Trophoblast cell (in vitro differentiated cells and primary cell): ENCODE results near the gene LCTL.

ENCODE experiments used
- DNase-seq, 2 donors: peaks; one replicate each; pipeline ENCODE4 v3.0.0-alpha.2; 2016
- H2AFZ ChIP-seq: 2 replicates; pipeline ENCODE4 v1.6.1; 2013; ENCODE audit warnings: low read length, moderate library complexity, mild to moderate bottlenecking; ENCODE audit not compliant: insufficient read depth, poor library complexity
- H2AK5ac ChIP-seq: 2 replicates; pipeline ENCODE4 v1.6.1; 2013; ENCODE audit warnings: mild to moderate bottlenecking, low read length
- H2BK120ac ChIP-seq: 2 replicates; pipeline ENCODE4 v1.6.1; 2013; ENCODE audit warnings: low read length, mild to moderate bottlenecking, moderate library complexity; ENCODE audit not compliant: insufficient read depth, poor library complexity
- H2BK12ac ChIP-seq: 2 replicates; pipeline ENCODE4 v1.6.1; 2013; ENCODE audit warnings: mild to moderate bottlenecking, low read length, moderate library complexity
- H2BK5ac ChIP-seq: 2 replicates; pipeline ENCODE4 v1.6.1; 2013; ENCODE audit warnings: low read length, low read depth, moderate library complexity, mild to moderate bottlenecking; ENCODE audit not compliant: poor library complexity
- H3K14ac ChIP-seq: 2 replicates; pipeline ENCODE4 v1.6.1; 2013; ENCODE audit warnings: mild to moderate bottlenecking, low read length
- H3K18ac ChIP-seq: 2 replicates; pipeline ENCODE4 v1.6.1; 2013; ENCODE audit warnings: mild to moderate bottlenecking, low read length
- H3K23ac ChIP-seq: 2 replicates; pipeline ENCODE4 v1.6.1; 2013; ENCODE audit warnings: low read length
- H3K27ac ChIP-seq: 2 replicates; pipeline ENCODE4 v1.5.1; 2013; ENCODE audit warnings: low read depth, mild to moderate bottlenecking, inconsistent platforms, low read length, moderate library complexity
- H3K27me3 ChIP-seq: 2 replicates; pipeline ENCODE4 v1.6.1; 2013; ENCODE audit warnings: inconsistent platforms, mild to moderate bottlenecking, low read length, moderate library complexity; ENCODE audit not compliant: insufficient read depth
- H3K36me3 ChIP-seq, 2 experiments: 1 replicate in 1 of 2; 2 replicates in 1 of 2; pipeline ENCODE4 v1.6.1; 2013; ENCODE audit warnings: low read length in 2 of 2, mild to moderate bottlenecking in 2 of 2, moderate library complexity in 1 of 2; ENCODE audit not compliant: insufficient read depth in 2 of 2, control insufficient read depth in 1 of 2
- H3K4ac ChIP-seq: 2 replicates; pipeline ENCODE4 v1.6.1; 2013; ENCODE audit warnings: low read depth, mild to moderate bottlenecking, low read length, moderate library complexity
- H3K4me1 ChIP-seq, 2 experiments: 1 replicate in 1 of 2; 2 replicates in 1 of 2; pipeline ENCODE4 v1.6.1; 2013; ENCODE audit warnings: low read length in 2 of 2, mild to moderate bottlenecking in 2 of 2, moderate library complexity in 1 of 2; ENCODE audit not compliant: insufficient read depth in 2 of 2, control insufficient read depth in 1 of 2
- H3K4me2 ChIP-seq: 2 replicates; pipeline ENCODE4 v1.6.1; 2013; ENCODE audit warnings: inconsistent platforms, mild to moderate bottlenecking, low read length, moderate library complexity
- H3K4me3 ChIP-seq: 2 replicates; pipeline ENCODE4 v1.5.1; 2013; ENCODE audit warnings: mild to moderate bottlenecking, low read depth, low read length, inconsistent platforms
- H3K79me1 ChIP-seq: one replicate; pipeline ENCODE4 v1.6.1; 2013; ENCODE audit warnings: low read length
- H3K79me2 ChIP-seq: 2 replicates; pipeline ENCODE4 v1.6.1; 2013; ENCODE audit warnings: low read length, mild to moderate bottlenecking; ENCODE audit not compliant: control insufficient read depth, insufficient read depth, poor library complexity
- H3K9ac ChIP-seq: 2 replicates; pipeline ENCODE4 v1.6.1; 2013; ENCODE audit warnings: mild to moderate bottlenecking, low read length
- H3K9me3 ChIP-seq: 2 replicates; pipeline ENCODE4 v1.6.1; 2013; ENCODE audit warnings: low read depth, mild to moderate bottlenecking, control low read depth, inconsistent platforms, low read length; ENCODE audit not compliant: insufficient read depth
- H4K12ac ChIP-seq: 2 replicates; pipeline ENCODE4 v1.6.1; 2013; ENCODE audit warnings: low read depth, mild to moderate bottlenecking, low read length, moderate library complexity
- H4K8ac ChIP-seq: 2 replicates; pipeline ENCODE4 v1.6.1; 2013; ENCODE audit warnings: low read depth, mild to moderate bottlenecking, low read length, moderate library complexity
- H4K91ac ChIP-seq: one replicate; pipeline ENCODE4 v1.6.1; 2013; ENCODE audit warnings: low read depth, mild to moderate bottlenecking, low read length, moderate library complexity
- WGBS: extraction: QIAGEN DNeasy Blood & Tissue Kit; methylation state at CpG from one replicate; pipeline ENCODE4 v1.1.7; 2013; ENCODE audit warnings: missing lambda C conversion rate; ENCODE audit not compliant: insufficient read length, insufficient coverage; ENCODE audit errors: extremely low coverage; 5-methylcytosine and 5-hydroxymethylcytosine counted together

LCTL gene

GRCh38 chr15:66569461-66570137, 3.8 kb upstream of the LCTL start:
- H2BK120ac ChIP-seq: no peak overlapping the region
- no peaks in the 10 kb centered on the region for H3K27me3 ChIP-seq
- no CpG with 5 or more reads among the region's 9 CpGs for WGBS
- peak overlapping the region; percentile 21 for H4K91ac ChIP-seq
- no peak for DNase-seq
- H3K4ac ChIP-seq: no peak overlapping the region
- H3K36me3 ChIP-seq: no peaks in the 10 kb centered on the region
- no peak overlapping the region for H2BK12ac ChIP-seq
- H3K4me3 ChIP-seq: no peak overlapping the region
- no peak overlapping the region for H4K8ac ChIP-seq
- no peak overlapping the region for H2AK5ac ChIP-seq
- no peak overlapping the region for H2AFZ ChIP-seq
- H4K12ac ChIP-seq: no peak overlapping the region
- H3K18ac ChIP-seq: no peak overlapping the region
- no peak overlapping the region for H3K14ac ChIP-seq
- H3K23ac ChIP-seq: no peak overlapping the region
- H3K9me3 ChIP-seq: peaks cover 4% of the 10 kb centered on the region
- no peak overlapping the region for H3K27ac ChIP-seq
- no peak overlapping the region for H3K9ac ChIP-seq
- H3K79me2 ChIP-seq: no peaks in the 10 kb centered on the region
- H3K4me2 ChIP-seq: no peak overlapping the region
- H2BK5ac ChIP-seq: no peak overlapping the region
- H3K4me1 ChIP-seq: peaks cover 13 to 16% of the 10 kb centered on the region in 2 experiments
- H3K79me1 ChIP-seq: peaks cover 2% of the 10 kb centered on the region

GRCh38 chr15:66567897-66568296, 2.1 kb upstream of the LCTL start:
- no peak overlapping the region for H3K9ac ChIP-seq
- no peak overlapping the region for H4K91ac ChIP-seq
- H2BK120ac ChIP-seq: no peak overlapping the region
- H3K14ac ChIP-seq: no peak overlapping the region
- no peaks in the 10 kb centered on the region for H3K79me2 ChIP-seq
- H3K4me2 ChIP-seq: no peak overlapping the region
- peaks cover 13 to 16% of the 10 kb centered on the region in 2 experiments for H3K4me1 ChIP-seq
- no peak overlapping the region for H3K23ac ChIP-seq
- H3K4me3 ChIP-seq: no peak overlapping the region
- no peak overlapping the region for H2AK5ac ChIP-seq
- H4K12ac ChIP-seq: no peak overlapping the region
- H3K27ac ChIP-seq: no peak overlapping the region
- no peak overlapping the region for H2BK12ac ChIP-seq
- no peak for DNase-seq
- H3K79me1 ChIP-seq: peaks cover 2% of the 10 kb centered on the region
- no peaks in the 10 kb centered on the region for H3K36me3 ChIP-seq
- no peak overlapping the region for H2BK5ac ChIP-seq
- H3K18ac ChIP-seq: no peak overlapping the region
- H3K27me3 ChIP-seq: no peaks in the 10 kb centered on the region
- H3K9me3 ChIP-seq: peaks cover 4% of the 10 kb centered on the region
- WGBS: no CpG with 5 or more reads among the region's 7 CpGs
- H2AFZ ChIP-seq: no peak overlapping the region
- no peak overlapping the region for H3K4ac ChIP-seq
- H4K8ac ChIP-seq: no peak overlapping the region

DNA sequence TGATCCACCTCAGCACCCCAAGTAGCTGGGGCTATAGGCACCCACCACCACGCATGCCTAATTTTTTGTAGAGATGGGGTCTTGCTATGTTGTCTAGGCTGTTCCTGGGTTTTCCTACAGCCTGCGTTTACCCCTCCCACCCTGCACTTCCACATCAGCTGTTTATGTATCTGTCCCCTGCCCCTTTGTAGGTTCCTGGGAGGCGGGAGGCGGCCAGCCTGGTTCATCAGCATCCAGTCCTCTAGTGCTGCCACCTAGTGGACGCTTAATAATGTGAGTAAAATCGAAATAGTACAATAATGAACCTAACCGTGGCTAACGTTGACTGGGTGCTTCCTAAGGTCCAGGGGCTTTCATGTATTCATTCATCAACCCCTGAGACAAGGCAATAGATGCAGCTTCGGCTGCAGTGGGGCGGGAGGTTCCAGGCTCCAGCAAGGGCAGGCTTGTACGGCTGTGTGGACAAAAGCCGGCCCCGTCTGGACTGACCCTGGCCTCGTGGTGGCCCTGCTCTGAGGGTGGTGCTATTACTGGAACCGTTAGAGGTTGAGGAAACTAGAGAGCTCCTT, 1.2 kb upstream of the LCTL start:
- H3K79me1 ChIP-seq: peaks cover 2% of the 10 kb centered on the region

GRCh38 chr15:66565141-66565641, 607 bp downstream of the LCTL start:
- no peak overlapping the region for H3K23ac ChIP-seq
- no peak overlapping the region for H3K4ac ChIP-seq
- H2BK120ac ChIP-seq: peak overlapping the region; percentile 48
- H3K79me1 ChIP-seq: peaks cover 2% of the 10 kb centered on the region
- peak overlapping the region; percentile 24 for H3K27ac ChIP-seq
- no peak overlapping the region for H2BK5ac ChIP-seq
- no peak overlapping the region for H2AK5ac ChIP-seq
- H3K79me2 ChIP-seq: no peaks in the 10 kb centered on the region
- peak overlapping the region; percentile 6 for H3K14ac ChIP-seq
- H3K9ac ChIP-seq: no peak overlapping the region
- H4K12ac ChIP-seq: no peak overlapping the region
- no peak overlapping the region for H2AFZ ChIP-seq
- no CpG with 5 or more reads among the region's 9 CpGs for WGBS
- no peaks in the 10 kb centered on the region for H3K9me3 ChIP-seq
- peaks cover 13 to 16% of the 10 kb centered on the region in 2 experiments for H3K4me1 ChIP-seq
- peak overlapping the region; percentile 27 for H3K4me2 ChIP-seq
- no peaks in the 10 kb centered on the region for H3K27me3 ChIP-seq
- H3K36me3 ChIP-seq: no peaks in the 10 kb centered on the region
- DNase-seq: no peak
- no peak overlapping the region for H2BK12ac ChIP-seq
- H4K91ac ChIP-seq: peak overlapping the region; percentile 34
- H4K8ac ChIP-seq: peak overlapping the region; percentile 36
- H3K18ac ChIP-seq: peak overlapping the region; percentile 39
- H3K4me3 ChIP-seq: no peak overlapping the region

More for the DNA sequence above, 1.2 kb upstream of the LCTL start:
- Histone ChIP-seq H2BK5ac (no peak overlapping the region), H4K12ac (no peak overlapping the region), H3K27ac (no peak overlapping the region), H3K4ac (no peak overlapping the region), H2AFZ (no peak overlapping the region), H4K91ac (no peak overlapping the region), H3K4me1 (peaks cover 13 to 16% of the 10 kb centered on the region in 2 experiments), H3K79me2 (no peaks in the 10 kb centered on the region), H2BK12ac (no peak overlapping the region), H3K36me3 (no peaks in the 10 kb centered on the region), H2AK5ac (no peak overlapping the region), H3K4me2 (no peak overlapping the region), H3K9me3 (peaks cover 4% of the 10 kb centered on the region), H3K18ac (peak overlapping the region; percentile 19), H3K27me3 (no peaks in the 10 kb centered on the region), H3K14ac (no peak overlapping the region), H3K4me3 (no peak overlapping the region), H4K8ac (peak overlapping the region; percentile 25), H3K23ac (no peak overlapping the region), H2BK120ac (no peak overlapping the region), H3K9ac (no peak overlapping the region)
- peak; percentile 69 to 94 for DNase-seq
- no CpG with 5 or more reads among the region's 15 CpGs for WGBS
